IPS-18c (cell line): ENCODE measurements around the gene S100A14.

Experiments
- H3K4me3 ChIP-seq: 2 replicates; pipeline ENCODE4 v1.7.0; 2013; ENCODE audit warnings: low read depth, mild to moderate bottlenecking, low read length, moderate library complexity; ENCODE audit not compliant: insufficient read depth
- H3K9me3 ChIP-seq: one replicate; pipeline ENCODE4 v1.6.1; 2013; ENCODE audit warnings: mild to moderate bottlenecking, low read length, moderate library complexity; ENCODE audit not compliant: control insufficient read depth, insufficient read depth

The S100A14 gene

DNA sequence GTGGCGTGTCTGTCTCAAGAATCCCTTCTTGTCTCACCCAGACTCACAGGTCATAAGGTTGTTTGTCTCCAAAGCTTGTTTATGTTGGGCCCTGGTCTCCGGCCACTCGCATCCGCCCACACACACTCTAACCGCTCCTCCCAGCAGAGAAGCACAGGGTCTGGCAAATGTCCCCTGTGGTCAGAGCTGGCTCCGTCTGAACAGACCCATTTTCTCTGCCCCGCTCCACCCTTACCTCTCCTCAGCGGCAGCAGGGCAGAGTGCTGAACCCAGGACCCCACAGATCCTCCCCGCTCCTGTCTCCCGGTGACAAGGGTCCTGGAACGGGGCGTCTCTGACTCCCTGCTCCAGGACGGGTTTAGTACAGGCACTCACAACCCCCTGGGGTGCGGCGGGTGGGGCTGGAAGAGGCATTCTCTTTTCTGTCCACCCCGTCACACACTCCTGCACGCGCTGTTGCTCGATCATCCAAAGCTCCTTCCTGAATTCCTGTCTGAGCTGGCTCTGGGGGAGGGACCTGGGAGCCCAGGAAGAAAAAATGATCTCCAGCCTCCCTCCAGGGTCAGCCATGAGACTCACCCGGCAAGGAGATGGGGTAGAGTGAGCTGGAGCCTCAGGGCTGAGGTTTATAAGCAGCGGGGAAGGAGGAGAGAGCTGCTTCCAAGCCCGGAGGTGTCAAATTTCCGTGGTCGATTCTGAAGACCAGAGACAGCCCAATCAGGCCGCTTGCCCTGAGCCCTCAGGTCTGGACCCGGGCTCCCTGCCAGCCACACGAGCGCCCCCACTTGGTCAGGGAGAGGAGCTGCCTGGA, 11.0 kb upstream of the S100A14 start, which contains the start of gene S100A13:
TSS of gene S100A13 (minus strand) at position 602 of the 811 bp plus-strand sequence. CDS start 1,033 bp downstream, outside the sequence.
- H3K4me3 ChIP-seq: peak within 1 kb of the TSS; percentile 95
- H3K9me3 ChIP-seq: peaks cover 2% of the 10 kb centered on the region

- H3K4me3 ChIP-seq: peak overlapping the region; percentile 95
- peaks cover 2% of the 10 kb centered on the region for H3K9me3 ChIP-seq
Measured at GRCh38 chr1:153626477-153626903, 10.4 kb upstream of the S100A14 start.

DNA sequence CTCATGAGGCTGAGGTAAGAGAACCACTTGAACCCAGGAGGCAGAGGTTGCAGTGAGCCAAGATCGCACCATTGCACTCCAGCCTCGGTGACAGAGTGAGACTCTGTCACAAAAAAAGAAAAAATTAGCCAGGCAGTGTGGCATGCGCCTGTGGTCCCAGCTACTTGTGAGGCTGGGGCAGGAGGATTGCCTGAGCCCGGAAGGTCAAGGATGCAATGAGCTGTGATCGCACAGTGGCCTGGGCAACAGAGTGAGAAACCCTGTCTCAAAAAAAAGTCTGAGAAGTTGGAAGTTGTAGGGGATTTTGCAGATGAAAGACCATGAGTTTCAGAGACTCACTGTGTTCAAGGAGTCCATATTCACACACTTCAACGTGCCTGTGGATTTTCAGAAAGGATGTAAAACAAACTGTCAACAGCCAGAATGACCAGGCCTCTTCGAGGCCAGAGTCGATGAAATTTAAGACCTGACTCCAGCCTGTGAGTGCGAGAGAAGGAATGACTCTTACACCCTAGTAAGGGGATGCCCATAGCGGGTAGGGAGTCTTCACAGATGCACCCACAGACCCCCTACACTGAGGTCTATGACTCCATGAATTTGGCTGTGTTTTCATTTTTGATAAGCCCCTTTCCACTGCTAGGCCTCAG, 9.0 kb upstream of the S100A14 start:
- H3K4me3 ChIP-seq: no peak overlapping the region

DNA sequence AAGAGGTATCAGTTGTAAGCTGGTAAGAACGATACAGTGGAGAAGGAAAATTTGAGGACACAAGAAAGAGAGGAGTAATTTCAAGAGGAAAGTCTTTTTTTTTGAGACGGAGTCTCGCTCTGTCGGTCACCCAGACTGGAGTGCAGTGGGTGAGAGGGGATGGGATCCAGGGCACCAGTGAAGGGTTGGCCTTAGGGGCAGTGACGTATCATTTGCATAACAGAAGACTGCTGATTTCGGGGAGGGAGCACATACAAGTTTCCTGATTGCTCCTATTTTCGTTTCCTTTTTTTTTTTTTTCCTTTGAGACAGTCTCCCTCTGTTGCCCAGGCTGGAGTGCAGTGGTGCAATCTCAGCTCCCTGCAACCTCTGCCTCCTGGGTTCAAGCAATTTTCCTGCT, 7.0 kb upstream of the S100A14 start:
- Histone ChIP-seq H3K9me3 (no peaks in the 10 kb centered on the region), H3K4me3 (no peak overlapping the region)

More for the DNA sequence above, 9.0 kb upstream of the S100A14 start:
- H3K9me3 ChIP-seq: peaks cover 2% of the 10 kb centered on the region

GRCh38 chr1:153619171-153619570, 3.0 kb upstream of the S100A14 start:
- no peaks in the 10 kb centered on the region for H3K9me3 ChIP-seq
- H3K4me3 ChIP-seq: no peak overlapping the region

DNA sequence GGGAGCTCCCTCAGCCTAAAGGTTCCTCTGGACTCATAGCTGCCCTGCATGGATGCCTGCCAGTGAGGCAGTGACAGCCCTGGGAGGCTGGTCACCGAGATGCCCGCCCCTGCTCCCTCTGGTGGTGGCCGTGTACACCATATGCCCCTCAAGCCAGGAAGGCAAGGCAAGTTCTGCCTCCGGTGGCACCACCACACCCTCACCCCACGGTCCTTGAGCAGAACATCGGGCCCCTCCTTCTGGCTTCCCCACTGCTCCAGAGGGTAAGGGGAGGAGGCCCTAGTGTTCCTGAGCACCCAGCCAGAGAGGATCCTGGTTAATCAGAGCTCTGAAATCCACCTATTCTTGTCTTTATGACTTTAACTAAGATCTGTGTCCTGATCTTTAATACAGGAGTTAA, 1.5 kb upstream of the S100A14 start:
- H3K9me3 ChIP-seq: no peaks in the 10 kb centered on the region
- H3K4me3 ChIP-seq: no peak overlapping the region

GRCh38 chr1:153616917-153617311, 789 bp upstream of the S100A14 start:
- no peaks in the 10 kb centered on the region for H3K9me3 ChIP-seq
- no peak overlapping the region for H3K4me3 ChIP-seq

DNA sequence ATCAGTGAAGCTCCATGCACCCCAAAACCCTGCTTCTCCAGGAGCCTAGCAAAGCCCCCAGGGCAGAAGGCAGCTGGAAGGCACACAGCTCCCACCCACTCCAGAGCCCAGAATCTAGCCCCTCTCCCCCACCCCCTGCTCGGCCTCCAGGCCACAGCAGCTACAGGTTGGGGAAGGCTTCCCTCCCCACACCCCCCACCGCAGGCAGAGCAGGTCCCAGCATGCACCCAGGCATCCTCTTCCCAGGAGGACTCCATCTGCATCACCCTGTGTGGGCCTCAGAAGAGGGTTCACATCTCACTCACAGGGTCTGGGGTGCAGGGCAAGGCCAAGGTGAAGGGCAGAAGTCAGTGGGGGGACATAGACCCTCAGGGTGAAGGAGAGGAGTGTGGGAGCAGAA, 719 bp downstream of the S100A14 start:
- H3K9me3 ChIP-seq: no peaks in the 10 kb centered on the region
- no peak overlapping the region for H3K4me3 ChIP-seq

GRCh38 chr1:153614906-153615305, 1.2 kb downstream of the S100A14 start:
- H3K4me3 ChIP-seq: no peak overlapping the region

GRCh38 chr1:153614189-153614900, 1.8 kb downstream of the S100A14 start:
- no peak overlapping the region for H3K4me3 ChIP-seq
- no peaks in the 10 kb centered on the region for H3K9me3 ChIP-seq

More at GRCh38 chr1:153614906-153615305, 1.2 kb downstream of the S100A14 start:
- H3K9me3 ChIP-seq: no peaks in the 10 kb centered on the region

DNA sequence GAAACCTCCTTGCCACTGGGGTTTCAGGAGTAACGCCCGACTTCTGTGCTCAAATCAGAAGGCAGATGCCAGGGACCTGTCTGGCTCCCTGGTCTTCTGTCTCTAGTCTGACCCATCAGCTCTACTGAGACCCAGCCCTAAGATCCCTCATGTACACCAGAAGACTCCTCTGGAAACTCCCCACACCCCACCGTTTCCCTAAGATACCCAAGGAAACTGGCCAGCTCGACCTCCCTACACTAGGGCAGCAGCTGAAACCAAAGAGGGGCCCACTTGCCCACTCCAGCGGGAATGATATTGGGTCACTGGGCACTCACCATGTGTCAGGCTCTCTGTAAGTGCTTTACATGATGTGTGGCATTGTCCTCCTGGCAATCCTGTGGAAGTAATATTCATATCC, 2.7 kb downstream of the S100A14 start:
- no peak overlapping the region for H3K4me3 ChIP-seq

DNA sequence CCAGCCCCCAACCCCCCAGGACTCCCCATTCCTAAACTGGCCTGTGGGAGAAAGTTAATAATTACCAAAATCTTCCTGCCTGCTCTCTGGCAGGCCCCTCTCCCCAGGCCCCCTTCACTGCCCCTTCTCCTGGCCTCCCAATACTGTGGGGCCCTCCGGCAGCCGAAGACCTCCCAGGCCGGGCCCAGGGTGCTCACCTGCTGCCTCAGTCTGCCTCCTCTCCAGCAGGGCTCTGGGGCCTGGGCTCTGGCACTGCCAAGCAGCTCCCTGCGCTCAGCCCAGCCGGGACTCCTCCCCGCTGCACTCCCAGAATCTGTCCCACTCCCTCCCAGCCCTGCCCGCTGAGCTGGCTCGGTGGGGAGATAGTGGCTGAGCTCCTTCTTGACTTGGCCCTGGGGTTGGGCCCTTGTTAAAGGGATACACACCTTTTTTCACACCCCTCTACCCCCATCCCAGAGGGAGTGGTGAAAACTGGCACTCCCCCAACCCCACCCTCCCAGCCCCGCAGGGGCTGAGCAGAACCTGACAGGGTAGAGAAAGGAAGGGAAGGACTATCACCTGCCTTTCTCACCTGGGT, 3.3 kb downstream of the S100A14 start, which contains the start of gene S100A16:
TSS of gene S100A16 (minus strand) at position 383 of the 577 bp plus-strand sequence. CDS start 4,986 bp downstream, outside the sequence.
- peak within 1 kb of the TSS; percentile 34 for H3K4me3 ChIP-seq
- no peaks in the 10 kb centered on the region for H3K9me3 ChIP-seq

More for the DNA sequence above, 2.7 kb downstream of the S100A14 start:
- no peaks in the 10 kb centered on the region for H3K9me3 ChIP-seq

- Histone ChIP-seq H3K4me3 (peak overlapping the region; percentile 34), H3K9me3 (no peaks in the 10 kb centered on the region)
Measured at GRCh38 chr1:153612111-153612754, 3.9 kb downstream of the S100A14 start.

GRCh38 chr1:153611356-153611755, 4.8 kb downstream of the S100A14 start:
- H3K4me3 ChIP-seq: no peak overlapping the region
- no peaks in the 10 kb centered on the region for H3K9me3 ChIP-seq

GRCh38 chr1:153610811-153611301, 5.3 kb downstream of the S100A14 start:
- no peaks in the 10 kb centered on the region for H3K9me3 ChIP-seq
- H3K4me3 ChIP-seq: no peak overlapping the region

DNA sequence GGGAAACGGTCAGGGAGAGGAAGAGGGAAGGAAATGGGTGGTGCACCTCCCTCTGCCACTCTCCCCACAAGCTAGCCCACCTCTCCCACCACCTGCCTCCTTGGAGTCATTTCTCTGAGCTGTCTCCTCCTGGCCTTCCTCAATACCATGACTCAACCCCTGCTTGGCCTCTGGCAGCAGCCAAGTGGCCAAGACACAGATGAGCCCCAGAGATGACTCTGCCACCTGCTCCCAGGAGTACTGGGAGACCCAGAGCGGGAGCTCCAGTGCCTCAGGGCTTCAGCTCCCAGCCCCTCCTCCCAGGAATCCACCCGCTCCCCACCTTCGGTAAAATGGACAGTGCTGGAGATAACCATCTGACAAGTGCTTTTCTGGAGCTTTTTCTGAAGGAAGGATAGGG, 5.8 kb downstream of the S100A14 start:
- H3K9me3 ChIP-seq: no peaks in the 10 kb centered on the region
- H3K4me3 ChIP-seq: no peak overlapping the region

DNA sequence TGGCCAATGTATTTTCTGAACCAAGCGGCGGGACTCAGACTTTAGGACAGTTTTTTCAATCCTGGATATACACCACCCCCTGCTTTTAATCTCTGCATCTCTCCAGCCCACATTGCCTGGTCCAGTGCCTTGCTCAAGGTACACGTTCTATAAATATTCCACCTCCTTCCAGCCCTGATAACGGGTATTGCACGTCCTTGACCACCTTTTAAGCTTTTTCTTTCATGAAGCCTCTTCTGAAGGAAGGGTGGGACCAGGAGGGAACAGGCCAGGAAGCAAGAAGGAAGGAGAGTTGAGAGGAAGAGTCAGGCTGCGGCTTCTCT, 6.6 kb downstream of the S100A14 start:
- Histone ChIP-seq H3K4me3 (no peak overlapping the region), H3K9me3 (no peaks in the 10 kb centered on the region)
